HEK293 (cell line): ENCODE data around the gene CCL4.

Experiments used
- GLIS1 ChIP-seq: fragments of 450-650 bp; formaldehyde crosslinking; IDR thresholded peaks from 2 replicates; pipeline ENCODE4 v1.5.1; 2016; ENCODE audit warnings: missing biosample characterization, missing genetic modification characterization
- HOXD13 ChIP-seq: sonication (generic); formaldehyde crosslinking; IDR thresholded peaks from 2 replicates; pipeline ENCODE4 v1.8.0; 2022; ENCODE audit warnings: missing genetic modification reagents, borderline replicate concordance
- MEIS1 ChIP-seq: sonication (generic); formaldehyde crosslinking; IDR thresholded peaks from 2 replicates; pipeline ENCODE4 v1.8.1; 2022; ENCODE audit warnings: missing genetic modification reagents, mild to moderate bottlenecking, borderline replicate concordance
- PRDM2 ChIP-seq: fragments of 450-650 bp; formaldehyde crosslinking; IDR thresholded peaks from 2 replicates; pipeline ENCODE4 v1.5.1; 2016; ENCODE audit warnings: missing biosample characterization, missing genetic modification characterization, borderline replicate concordance
- SCRT2 ChIP-seq: fragments of 450-650 bp; formaldehyde crosslinking; IDR thresholded peaks from 2 replicates; pipeline ENCODE4 v1.5.1; 2016; ENCODE audit warnings: missing biosample characterization, missing genetic modification characterization
- ZNF324 ChIP-seq: fragments of 450-650 bp; formaldehyde crosslinking; IDR thresholded peaks from 2 replicates; pipeline ENCODE4 v1.5.1; 2016; ENCODE audit warnings: missing biosample characterization, missing genetic modification characterization
- ZNF529 ChIP-seq: fragments of 450-650 bp; formaldehyde crosslinking; IDR thresholded peaks from 2 replicates; pipeline ENCODE4 v1.5.1; 2017; ENCODE audit warnings: missing genetic modification characterization, missing biosample characterization; ENCODE audit not compliant: insufficient replicate concordance
- ZNF660 ChIP-seq: fragments of 450-650 bp; IDR thresholded peaks from 2 replicates; pipeline ENCODE4 v1.5.1; 2018; ENCODE audit warnings: missing biosample characterization, mild to moderate bottlenecking, missing genetic modification characterization
- ZNF785 ChIP-seq: fragments of 450-650 bp; formaldehyde crosslinking; IDR thresholded peaks from 2 replicates; pipeline ENCODE4 v1.5.1; 2016; ENCODE audit warnings: missing biosample characterization, missing genetic modification characterization
- TF ChIP-seq, protein P1 (sequence below): fragments of 450-650 bp; formaldehyde crosslinking; IDR thresholded peaks from 2 replicates; pipeline ENCODE4 v1.5.1; 2016; ENCODE audit warnings: missing biosample characterization, missing genetic modification characterization
- TF ChIP-seq, protein P2 (sequence below): fragments of 450-650 bp; formaldehyde crosslinking; IDR thresholded peaks from 2 replicates; pipeline ENCODE4 v1.5.1; 2016; ENCODE audit warnings: missing biosample characterization, missing genetic modification characterization
- TF ChIP-seq, protein P3 (sequence below): fragments of 450-650 bp; formaldehyde crosslinking; IDR thresholded peaks from 2 replicates; pipeline ENCODE4 v1.5.0; 2017; ENCODE audit warnings: missing biosample characterization, missing genetic modification characterization, borderline replicate concordance

- TF ChIP-seq GLIS1 (tag by site-specific recombination) = no peak
- no peak for TF ChIP-seq PRDM2
- TF ChIP-seq, protein P1, sequence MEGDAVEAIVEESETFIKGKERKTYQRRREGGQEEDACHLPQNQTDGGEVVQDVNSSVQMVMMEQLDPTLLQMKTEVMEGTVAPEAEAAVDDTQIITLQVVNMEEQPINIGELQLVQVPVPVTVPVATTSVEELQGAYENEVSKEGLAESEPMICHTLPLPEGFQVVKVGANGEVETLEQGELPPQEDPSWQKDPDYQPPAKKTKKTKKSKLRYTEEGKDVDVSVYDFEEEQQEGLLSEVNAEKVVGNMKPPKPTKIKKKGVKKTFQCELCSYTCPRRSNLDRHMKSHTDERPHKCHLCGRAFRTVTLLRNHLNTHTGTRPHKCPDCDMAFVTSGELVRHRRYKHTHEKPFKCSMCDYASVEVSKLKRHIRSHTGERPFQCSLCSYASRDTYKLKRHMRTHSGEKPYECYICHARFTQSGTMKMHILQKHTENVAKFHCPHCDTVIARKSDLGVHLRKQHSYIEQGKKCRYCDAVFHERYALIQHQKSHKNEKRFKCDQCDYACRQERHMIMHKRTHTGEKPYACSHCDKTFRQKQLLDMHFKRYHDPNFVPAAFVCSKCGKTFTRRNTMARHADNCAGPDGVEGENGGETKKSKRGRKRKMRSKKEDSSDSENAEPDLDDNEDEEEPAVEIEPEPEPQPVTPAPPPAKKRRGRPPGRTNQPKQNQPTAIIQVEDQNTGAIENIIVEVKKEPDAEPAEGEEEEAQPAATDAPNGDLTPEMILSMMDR = no peak
- TF ChIP-seq ZNF324 (tag by site-specific recombination) = no peak
- TF ChIP-seq, protein P2, sequence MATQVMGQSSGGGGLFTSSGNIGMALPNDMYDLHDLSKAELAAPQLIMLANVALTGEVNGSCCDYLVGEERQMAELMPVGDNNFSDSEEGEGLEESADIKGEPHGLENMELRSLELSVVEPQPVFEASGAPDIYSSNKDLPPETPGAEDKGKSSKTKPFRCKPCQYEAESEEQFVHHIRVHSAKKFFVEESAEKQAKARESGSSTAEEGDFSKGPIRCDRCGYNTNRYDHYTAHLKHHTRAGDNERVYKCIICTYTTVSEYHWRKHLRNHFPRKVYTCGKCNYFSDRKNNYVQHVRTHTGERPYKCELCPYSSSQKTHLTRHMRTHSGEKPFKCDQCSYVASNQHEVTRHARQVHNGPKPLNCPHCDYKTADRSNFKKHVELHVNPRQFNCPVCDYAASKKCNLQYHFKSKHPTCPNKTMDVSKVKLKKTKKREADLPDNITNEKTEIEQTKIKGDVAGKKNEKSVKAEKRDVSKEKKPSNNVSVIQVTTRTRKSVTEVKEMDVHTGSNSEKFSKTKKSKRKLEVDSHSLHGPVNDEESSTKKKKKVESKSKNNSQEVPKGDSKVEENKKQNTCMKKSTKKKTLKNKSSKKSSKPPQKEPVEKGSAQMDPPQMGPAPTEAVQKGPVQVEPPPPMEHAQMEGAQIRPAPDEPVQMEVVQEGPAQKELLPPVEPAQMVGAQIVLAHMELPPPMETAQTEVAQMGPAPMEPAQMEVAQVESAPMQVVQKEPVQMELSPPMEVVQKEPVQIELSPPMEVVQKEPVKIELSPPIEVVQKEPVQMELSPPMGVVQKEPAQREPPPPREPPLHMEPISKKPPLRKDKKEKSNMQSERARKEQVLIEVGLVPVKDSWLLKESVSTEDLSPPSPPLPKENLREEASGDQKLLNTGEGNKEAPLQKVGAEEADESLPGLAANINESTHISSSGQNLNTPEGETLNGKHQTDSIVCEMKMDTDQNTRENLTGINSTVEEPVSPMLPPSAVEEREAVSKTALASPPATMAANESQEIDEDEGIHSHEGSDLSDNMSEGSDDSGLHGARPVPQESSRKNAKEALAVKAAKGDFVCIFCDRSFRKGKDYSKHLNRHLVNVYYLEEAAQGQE (tag by site-specific recombination) = no peak
- TF ChIP-seq MEIS1 (CRISPR knock-in tag) = no peak
- no peak for TF ChIP-seq ZNF660 (tag by site-specific recombination)
- TF ChIP-seq ZNF529 (tag by site-specific recombination) = no peak
- no peak for TF ChIP-seq ZNF785 (tag by site-specific recombination)
- TF ChIP-seq HOXD13 = no peak
- TF ChIP-seq SCRT2 (tag by site-specific recombination) = no peak
- TF ChIP-seq, protein P3, sequence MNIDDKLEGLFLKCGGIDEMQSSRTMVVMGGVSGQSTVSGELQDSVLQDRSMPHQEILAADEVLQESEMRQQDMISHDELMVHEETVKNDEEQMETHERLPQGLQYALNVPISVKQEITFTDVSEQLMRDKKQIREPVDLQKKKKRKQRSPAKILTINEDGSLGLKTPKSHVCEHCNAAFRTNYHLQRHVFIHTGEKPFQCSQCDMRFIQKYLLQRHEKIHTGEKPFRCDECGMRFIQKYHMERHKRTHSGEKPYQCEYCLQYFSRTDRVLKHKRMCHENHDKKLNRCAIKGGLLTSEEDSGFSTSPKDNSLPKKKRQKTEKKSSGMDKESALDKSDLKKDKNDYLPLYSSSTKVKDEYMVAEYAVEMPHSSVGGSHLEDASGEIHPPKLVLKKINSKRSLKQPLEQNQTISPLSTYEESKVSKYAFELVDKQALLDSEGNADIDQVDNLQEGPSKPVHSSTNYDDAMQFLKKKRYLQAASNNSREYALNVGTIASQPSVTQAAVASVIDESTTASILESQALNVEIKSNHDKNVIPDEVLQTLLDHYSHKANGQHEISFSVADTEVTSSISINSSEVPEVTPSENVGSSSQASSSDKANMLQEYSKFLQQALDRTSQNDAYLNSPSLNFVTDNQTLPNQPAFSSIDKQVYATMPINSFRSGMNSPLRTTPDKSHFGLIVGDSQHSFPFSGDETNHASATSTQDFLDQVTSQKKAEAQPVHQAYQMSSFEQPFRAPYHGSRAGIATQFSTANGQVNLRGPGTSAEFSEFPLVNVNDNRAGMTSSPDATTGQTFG (tag by site-specific recombination) = no peak
Observed at GRCh38 chr17:36135465-36135864, 31.8 kb downstream of the CCL4 start.
